ENCODE measurements around the gene JMJD7.

The JMJD7 gene

DNA sequence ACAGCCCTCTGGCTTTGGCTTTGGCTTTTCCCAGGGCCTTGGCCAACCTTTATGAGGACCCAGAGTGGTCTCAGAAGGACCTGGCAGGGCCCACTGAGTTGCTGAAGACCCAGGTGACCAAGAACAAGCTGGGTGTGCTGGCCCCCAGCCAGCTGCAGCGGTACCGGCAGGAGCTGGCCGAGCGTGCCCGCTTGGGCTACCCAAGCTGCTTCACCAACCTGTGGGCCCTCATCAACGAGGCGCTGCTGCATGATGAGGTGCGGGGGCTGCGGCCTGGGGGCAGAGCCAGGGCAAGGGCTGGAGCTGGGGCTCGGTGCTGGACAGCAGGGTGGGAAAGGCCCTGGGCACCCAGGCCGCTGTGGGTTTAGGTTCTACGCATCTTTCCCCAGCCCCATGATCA, 16.9 kb downstream of the JMJD7 start:
- DNase-seq (ENCODE audit: low read depth, low spot score): no peak

GRCh38 chr15:41847206-41847605, 19.3 kb downstream of the JMJD7 start:
- no peak for DNase-seq (ENCODE audit: low read depth, low spot score)

DNA sequence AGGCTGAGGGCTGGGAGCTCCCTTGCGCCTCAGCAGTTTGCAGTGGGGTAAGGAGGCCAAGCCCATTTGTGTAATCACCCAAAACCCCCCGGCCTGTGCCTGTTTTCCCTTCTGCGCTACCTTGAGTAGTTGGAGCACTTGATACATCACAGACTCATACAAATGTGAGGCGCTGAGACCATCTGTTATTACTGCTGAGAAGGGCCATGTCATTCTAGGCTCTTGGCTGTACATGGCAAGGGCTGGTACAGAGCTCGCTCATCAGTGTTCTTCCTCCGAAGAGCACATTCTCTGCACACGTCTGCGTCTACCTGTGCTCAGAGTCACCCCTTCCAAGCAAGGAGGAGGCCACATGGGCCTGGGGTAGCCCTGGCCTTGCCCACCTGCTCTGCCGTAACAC, 20.1 kb downstream of the JMJD7 start:
- no peak for DNase-seq (ENCODE audit: low read depth, low spot score)

DNA sequence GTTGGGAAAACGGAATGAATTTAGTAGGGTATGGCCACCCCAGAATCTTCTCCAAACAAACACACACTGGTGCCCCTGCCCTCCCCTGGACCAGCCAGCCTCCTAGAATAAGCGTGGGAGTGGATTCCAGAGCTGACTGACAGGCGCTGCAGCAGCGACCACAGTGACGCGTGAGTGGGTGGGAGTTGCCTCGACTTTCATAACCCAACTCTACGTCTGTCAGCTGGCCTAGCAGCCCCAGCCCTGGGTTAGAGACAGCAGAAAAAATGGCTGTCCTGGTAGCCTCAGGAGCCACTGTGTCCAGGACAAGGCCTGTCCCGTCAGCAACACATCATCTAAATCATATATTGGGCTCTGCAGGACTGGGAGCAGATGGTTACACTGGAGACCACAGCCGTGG, 20.7 kb downstream of the JMJD7 start:
- no peak for DNase-seq (ENCODE audit: low read depth, low spot score)

DNA sequence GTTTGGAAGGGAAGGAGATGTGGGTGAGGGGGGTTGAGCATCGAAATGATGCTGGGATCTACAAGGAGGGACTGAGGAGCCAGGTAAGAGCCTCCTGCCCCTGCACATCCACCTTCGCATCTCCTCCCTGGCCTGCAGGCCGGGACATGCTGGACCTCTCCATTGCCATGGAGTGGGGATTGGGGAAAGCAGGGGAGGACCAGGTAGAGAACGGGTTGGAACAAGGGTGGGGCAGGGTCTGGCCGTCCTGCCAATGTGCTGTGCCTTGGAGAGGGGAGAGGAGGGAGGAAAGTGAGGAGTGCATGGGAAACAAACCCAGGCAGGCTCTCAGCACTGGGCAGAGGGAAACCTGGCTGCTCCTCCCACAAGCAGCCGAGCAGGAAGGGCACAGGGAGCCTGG, 21.3 kb downstream of the JMJD7 start:
- no peak for DNase-seq (ENCODE audit: low read depth, low spot score)

GRCh38 chr15:41849861-41850260, 22.0 kb downstream of the JMJD7 start:
- DNase-seq (ENCODE audit: low read depth, low spot score): no peak

DNA sequence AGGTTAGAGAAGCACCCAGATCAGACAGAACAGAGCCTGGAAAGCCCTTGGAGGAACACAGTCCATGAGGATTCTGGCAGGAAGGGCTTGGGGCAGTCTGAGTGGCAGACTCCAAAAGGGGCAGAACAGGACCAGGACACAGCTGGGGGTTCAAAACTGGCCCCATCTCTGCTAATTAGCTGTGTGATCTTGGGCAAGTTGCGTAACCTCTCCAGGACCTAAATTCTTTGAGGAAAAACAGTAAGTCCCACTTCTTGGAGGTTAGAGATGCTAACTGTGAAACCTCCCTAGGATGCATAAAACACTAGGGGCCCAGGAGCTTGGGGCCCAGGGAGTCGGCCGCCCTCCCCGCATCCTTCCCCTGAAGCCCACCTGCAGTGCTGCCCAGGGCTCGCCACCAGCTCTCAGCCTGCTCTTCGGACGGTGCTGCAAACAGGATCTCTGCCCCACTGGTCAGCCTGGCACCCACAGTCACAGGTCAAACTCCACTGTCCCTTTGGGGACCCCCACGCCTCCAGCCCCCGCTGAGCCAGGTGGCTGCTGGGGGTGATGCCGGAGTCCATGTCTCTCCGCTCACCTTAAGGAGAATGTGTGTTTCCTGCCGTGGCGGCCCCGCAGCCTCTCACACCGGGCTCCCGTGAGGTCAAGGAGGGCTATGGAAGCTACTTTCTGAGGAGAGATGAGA, 22.7 kb downstream of the JMJD7 start:
- no peak for DNase-seq (ENCODE audit: low read depth, low spot score)

GRCh38 chr15:41851167-41851523, 23.3 kb downstream of the JMJD7 start:
- DNase-seq (ENCODE audit: low read depth, low spot score): no peak

DNA sequence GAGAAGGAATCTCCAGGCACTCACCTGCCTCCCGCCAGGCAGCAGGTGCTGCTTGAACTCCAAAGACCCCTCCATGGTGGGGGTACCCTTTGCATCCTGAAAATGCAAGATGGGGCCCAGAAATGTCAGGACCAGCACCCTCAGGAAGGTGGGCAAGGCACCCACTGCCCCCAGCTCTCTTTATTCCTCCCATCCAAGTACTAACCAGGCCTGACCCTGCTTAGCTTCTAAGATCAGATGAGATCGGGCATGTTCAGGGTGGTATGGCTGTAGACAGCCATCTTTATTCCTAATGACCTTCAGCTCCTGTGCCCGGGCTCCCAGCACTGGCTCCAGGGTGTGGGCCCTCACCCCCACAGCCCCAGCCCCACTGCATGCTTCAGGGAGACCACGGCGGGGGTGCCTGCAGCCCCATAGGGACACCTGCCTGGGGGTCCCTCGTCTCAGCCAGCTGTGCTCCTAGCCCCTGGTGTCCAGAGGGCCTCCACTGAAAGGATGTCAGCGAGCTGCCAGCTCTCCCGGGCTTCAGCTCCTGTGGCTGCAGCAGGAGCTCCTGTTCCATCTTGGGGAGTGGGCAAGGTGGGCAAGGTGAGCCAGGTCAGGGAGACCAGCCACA, 24.0 kb downstream of the JMJD7 start:
- no peak for DNase-seq (ENCODE audit: low read depth, low spot score)

- DNase-seq (ENCODE audit: low read depth, low spot score): no peak
Measured at GRCh38 chr15:41852736-41853590, 25.1 kb downstream of the JMJD7 start.

GRCh38 chr15:41853831-41854230, 25.9 kb downstream of the JMJD7 start:
- DNase-seq (ENCODE audit: low read depth, low spot score): no peak

- DNase-seq (ENCODE audit: low read depth, low spot score): no peak
Measured at GRCh38 chr15:41854443-41854842, 26.6 kb downstream of the JMJD7 start.

- no peak for DNase-seq (ENCODE audit: low read depth, low spot score)
Measured at GRCh38 chr15:41855261-41855961, 27.5 kb downstream of the JMJD7 start.

DNA sequence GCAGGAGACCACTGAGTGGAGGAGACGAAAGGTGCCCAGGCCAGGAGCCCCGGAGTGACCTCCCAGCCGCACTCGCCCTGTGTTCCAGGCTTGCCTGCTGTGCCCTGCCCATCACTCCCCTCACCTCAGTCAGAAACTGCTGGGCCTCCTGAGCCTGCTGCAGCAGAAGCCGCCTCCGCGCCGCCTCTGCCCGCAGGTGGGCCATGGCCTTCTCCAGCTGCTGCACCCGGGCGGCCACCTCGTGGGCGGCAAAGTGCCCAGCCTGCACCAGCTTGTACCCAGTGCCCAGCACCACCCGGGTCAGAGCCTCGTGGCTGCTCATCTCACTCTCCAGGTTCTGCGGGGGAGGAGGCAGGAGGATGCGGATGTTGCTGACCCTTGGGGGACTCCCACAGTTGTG, 28.4 kb downstream of the JMJD7 start:
- no peak for DNase-seq (ENCODE audit: low read depth, low spot score)

- no peak for DNase-seq (ENCODE audit: low read depth, low spot score)
Measured at GRCh38 chr15:41856716-41857115, 28.8 kb downstream of the JMJD7 start.

DNA sequence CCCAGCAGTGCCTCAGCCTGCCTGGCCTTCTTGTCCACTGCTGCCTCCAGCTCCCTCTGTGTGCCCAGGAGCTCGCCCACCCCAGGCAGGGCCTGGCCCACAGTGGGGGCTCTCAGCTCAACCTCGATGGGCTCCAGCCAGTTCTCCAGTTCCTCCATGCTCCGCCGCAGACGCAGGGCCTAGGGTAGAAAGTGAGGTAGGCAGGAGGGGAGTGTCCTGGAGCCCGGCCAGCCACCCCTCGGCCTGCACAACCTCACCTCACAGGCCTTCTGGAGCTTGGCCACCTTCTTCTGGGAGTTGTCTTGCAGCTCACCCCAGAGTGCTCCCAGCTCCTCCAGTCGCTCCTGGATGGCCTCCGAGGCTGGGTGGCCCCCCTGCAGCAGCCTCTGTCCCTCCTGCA, 29.4 kb downstream of the JMJD7 start:
- no peak for DNase-seq (ENCODE audit: low read depth, low spot score)

GRCh38 chr15:41858756-41859155, 30.9 kb downstream of the JMJD7 start:
- DNase-seq (ENCODE audit: low read depth, low spot score): no peak

DNA sequence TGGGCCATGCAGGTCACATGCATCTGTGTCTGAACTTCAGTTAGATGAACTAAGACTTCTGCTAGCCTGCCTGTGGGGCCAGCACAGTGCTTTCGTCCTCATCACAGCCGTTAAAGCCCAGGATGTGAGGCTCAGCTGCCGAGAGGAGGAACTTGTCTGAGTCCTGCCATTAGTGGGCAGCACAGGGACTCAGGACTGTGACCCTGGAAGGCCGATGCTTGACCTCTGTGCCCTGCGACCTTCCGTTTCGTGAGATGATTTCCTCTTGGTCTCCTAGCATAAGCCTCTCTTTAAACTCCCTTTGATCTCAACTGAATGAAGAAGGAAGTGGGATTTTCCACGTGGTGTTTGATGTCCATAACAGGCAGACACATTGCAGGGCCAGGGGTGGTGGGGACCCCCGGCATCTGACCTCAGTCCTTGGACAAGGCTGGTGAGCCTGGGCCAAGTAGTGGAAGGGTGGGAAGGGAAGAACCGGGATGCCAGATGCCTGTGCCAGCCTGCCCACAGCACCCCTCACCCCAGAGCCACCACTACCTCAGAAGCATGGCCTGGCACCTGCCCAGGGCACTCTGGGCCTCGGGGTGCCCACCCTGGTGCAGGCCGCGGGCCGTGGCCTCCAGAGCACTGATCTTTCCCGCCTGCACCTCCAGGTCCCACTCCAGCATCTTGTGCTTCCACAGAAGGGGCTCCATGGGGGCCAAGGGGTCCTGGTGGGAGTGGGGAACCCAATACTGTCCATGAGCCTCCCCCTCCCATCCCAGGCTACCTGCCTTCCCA, 32.3 kb downstream of the JMJD7 start:
- no peak for DNase-seq (ENCODE audit: low read depth, low spot score)

DNA sequence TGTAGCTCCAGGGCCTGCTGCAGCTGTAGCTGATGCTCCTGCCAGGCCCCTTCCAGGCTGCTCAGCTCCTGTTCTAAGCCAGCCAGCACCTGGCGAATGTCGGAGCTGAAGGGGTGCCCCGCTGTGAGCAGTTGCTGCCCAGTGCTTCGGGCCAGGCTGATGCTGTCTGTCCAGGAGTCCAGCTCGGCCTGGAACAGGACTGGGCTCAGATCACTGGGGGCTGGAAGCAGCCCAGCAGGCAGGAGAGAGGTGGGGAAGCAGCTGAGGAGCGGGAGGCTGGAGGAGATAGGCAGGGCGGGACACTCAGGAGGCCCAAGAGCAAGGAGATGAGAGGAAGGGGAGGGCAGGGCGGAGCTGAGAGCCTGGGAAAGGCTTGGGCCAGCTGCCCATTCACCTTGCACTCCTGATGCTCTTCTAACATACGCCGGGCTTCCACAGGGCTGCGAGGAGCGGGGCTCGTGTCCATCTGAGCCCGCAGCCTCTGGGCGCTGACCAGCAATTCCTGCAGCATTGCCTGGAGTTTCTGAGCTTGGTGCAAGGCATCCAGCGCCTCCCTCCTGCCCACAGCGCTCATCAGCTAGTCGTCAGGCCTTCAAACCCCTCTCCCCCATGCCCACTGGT, 34.0 kb downstream of the JMJD7 start:
- DNase-seq (ENCODE audit: low read depth, low spot score): no peak

DNA sequence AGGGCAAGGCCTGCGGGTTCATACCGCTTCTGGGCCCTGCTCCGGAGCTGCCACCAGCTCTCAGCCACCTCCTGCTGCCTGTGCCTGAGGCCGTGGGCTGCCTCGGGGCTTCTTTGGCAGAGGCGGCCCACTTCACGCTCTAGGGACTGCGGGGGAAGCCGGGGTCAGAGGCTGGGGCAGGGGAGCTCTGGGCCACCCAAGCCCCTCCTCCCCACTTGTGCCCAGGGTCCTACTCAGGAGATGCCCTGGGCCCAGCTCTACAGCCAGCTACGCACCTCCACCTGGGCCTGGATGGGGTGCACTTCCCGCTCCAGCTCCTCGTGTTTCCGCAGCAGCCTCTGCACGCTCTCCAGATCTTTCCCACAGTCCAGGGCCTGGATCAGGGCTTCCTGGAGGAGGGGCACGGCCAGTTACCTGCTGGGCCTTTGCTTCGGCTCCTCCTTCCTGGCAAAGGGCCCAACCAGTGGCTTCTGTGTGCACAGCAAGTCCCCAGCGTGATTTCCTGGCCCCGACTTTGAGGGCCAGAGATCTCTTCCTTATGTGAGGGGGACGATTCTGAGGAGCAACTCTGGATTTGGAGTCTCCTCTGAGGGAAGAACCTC, 34.7 kb downstream of the JMJD7 start:
- no peak for DNase-seq (ENCODE audit: low read depth, low spot score)

Measured in astrocyte of the hippocampus (primary cell).